H1 (cell line): Measurements from ENCODE around the gene TGFB3.
"Not testable (repeated sequence)": the region's sequence is repeated elsewhere in the genome, so short reads cannot be mapped to it uniquely, and the experiment has no call there.

Source experiments
- CBX8 ChIP-seq: fragments of 300-800, 300-1000 bp; sonication (generic); IDR thresholded peaks from 2 replicates; pipeline ENCODE4 v1.7.1; 2016; ENCODE audit warnings: low read depth, low read length, borderline replicate concordance
- CHD2 ChIP-seq: IDR thresholded peaks from 2 replicates; pipeline ENCODE4 v1.6.1; 2012; ENCODE audit warnings: low read length, improper control_type of control experiment
- CREB1 ChIP-seq: IDR thresholded peaks from 2 replicates; pipeline ENCODE4 v1.6.1; 2012; ENCODE audit warnings: inconsistent platforms
- EP300 ChIP-seq, 2 experiments: IDR thresholded peaks; 1 replicate in 1 of 2; 2 replicates in 1 of 2; pipeline ENCODE4 v1.6.1; 2011 to 2012; ENCODE audit warnings: low read depth in 2 of 2, low read length in 2 of 2, mild to moderate bottlenecking in 2 of 2, borderline replicate concordance in 1 of 2, inconsistent platforms in 1 of 2, moderate library complexity in 1 of 2
- JUN ChIP-seq: IDR thresholded peaks from 2 replicates; pipeline ENCODE4 v1.6.1; 2011; ENCODE audit warnings: low read depth, mild to moderate bottlenecking, improper control_type of control experiment, low read length
- RAD21 ChIP-seq, 2 experiments: IDR thresholded peaks in 1 of 2; conservative IDR thresholded peaks in 1 of 2; 2 replicates each; pipeline ENCODE4 v1.6.1; 2011; ENCODE audit warnings: low read depth in 2 of 2, low read length in 2 of 2, improper control_type of control experiment in 1 of 2, inconsistent platforms in 1 of 2, mild to moderate bottlenecking in 1 of 2, moderate library complexity in 1 of 2
- TAF1 ChIP-seq: IDR thresholded peaks from 2 replicates; pipeline ENCODE4 v1.6.1; 2011; ENCODE audit warnings: mild to moderate bottlenecking, low read depth, low read length
- TAF7 ChIP-seq: optimal IDR thresholded peaks from 2 replicates; pipeline ENCODE3; 2011; ENCODE audit warnings: low read depth, mild to moderate bottlenecking, inconsistent platforms, low read length, moderate library complexity, borderline replicate concordance
- TBP ChIP-seq: IDR thresholded peaks from 2 replicates; pipeline ENCODE4 v1.6.1; 2011; ENCODE audit warnings: low read depth, low read length, improper control_type of control experiment
- YY1 ChIP-seq: IDR thresholded peaks from 2 replicates; pipeline ENCODE4 v1.6.1; 2011; ENCODE audit warnings: low read depth, mild to moderate bottlenecking, low read length
- TF ChIP-seq, protein P1 (sequence below), 3 experiments: IDR thresholded peaks; 1 replicate in 2 of 3; 2 replicates in 1 of 3; pipeline versions ENCODE4 v1.5.1 to v1.6.1; 2011; ENCODE audit warnings: low read length in 3 of 3, mild to moderate bottlenecking in 3 of 3, inconsistent platforms in 2 of 3, low read depth in 1 of 3, moderate library complexity in 1 of 3; ENCODE audit not compliant: insufficient read depth in 1 of 3; ENCODE audit errors: control extremely low read depth in 1 of 3
- TF ChIP-seq, protein P2 (sequence below): IDR thresholded peaks from 2 replicates; pipeline ENCODE4 v1.6.1; 2012; ENCODE audit warnings: inconsistent platforms
- TF ChIP-seq, protein P3 (sequence below): IDR thresholded peaks from 2 replicates; pipeline ENCODE4 v1.6.1; 2011; ENCODE audit warnings: low read length, improper control_type of control experiment
- TF ChIP-seq, protein P4 (sequence below): IDR thresholded peaks from 2 replicates; pipeline ENCODE4 v1.6.1; 2012; ENCODE audit warnings: low read length, inconsistent platforms

DNA sequence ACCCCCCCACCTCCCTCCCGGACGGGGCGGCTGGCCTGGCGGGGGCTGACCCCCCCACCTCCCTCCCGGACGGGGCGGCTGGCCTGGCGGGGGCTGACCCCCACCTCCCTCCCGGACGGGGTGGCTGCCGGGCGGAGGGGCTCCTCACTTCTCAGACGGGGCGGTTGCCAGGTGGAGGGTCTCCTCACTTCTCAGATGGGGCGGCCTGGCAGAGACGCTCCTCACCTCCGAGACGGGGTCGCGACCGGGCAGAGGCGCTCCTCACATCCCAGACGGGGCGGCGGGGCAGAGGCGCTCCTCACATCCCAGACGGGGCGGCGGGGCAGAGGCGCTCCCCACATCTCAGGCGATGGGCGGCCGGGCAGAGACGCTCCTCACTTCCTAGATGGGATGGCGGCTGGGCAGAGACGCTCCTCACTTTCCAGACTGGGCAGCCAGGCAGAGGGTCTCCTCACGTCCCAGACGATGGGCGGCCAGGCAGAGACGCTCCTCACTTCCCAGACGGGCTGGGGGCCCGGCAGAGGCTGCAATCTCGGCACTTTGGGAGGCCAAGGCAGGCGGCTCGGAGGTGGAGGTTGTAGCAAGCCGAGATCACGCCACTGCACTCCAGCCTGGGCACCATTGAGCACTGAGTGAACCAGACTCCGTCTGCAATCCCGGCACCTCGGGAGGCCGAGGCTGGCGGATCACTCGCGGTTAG lies 56.5 kb downstream of the TGFB3 start:
- TF ChIP-seq TBP; EP300 (IDR thresholded peaks at IDR 0.05; ENCODE audit: borderline replicate concordance in 1 of 2, low read depth in 2 of 2, low read length in 2 of 2); TAF1; RAD21 (IDR thresholded peaks at IDR 0.05 in 1 of 2, conservative IDR thresholded peaks at IDR 0.05 in 1 of 2; ENCODE audit: low read depth in 2 of 2, low read length in 2 of 2); YY1; CHD2; CBX8; TAF7; CREB1; JUN: not testable (repeated sequence)
- TF ChIP-seq, protein P1, sequence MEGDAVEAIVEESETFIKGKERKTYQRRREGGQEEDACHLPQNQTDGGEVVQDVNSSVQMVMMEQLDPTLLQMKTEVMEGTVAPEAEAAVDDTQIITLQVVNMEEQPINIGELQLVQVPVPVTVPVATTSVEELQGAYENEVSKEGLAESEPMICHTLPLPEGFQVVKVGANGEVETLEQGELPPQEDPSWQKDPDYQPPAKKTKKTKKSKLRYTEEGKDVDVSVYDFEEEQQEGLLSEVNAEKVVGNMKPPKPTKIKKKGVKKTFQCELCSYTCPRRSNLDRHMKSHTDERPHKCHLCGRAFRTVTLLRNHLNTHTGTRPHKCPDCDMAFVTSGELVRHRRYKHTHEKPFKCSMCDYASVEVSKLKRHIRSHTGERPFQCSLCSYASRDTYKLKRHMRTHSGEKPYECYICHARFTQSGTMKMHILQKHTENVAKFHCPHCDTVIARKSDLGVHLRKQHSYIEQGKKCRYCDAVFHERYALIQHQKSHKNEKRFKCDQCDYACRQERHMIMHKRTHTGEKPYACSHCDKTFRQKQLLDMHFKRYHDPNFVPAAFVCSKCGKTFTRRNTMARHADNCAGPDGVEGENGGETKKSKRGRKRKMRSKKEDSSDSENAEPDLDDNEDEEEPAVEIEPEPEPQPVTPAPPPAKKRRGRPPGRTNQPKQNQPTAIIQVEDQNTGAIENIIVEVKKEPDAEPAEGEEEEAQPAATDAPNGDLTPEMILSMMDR (IDR thresholded peaks at IDR 0.05; ENCODE audit: control extremely low read depth in 1 of 3, insufficient read depth in 1 of 3, low read depth in 1 of 3, low read length in 3 of 3): not testable (repeated sequence)
- TF ChIP-seq, protein P2, sequence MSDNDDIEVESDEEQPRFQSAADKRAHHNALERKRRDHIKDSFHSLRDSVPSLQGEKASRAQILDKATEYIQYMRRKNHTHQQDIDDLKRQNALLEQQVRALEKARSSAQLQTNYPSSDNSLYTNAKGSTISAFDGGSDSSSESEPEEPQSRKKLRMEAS: not testable (repeated sequence)
- TF ChIP-seq, protein P3, sequence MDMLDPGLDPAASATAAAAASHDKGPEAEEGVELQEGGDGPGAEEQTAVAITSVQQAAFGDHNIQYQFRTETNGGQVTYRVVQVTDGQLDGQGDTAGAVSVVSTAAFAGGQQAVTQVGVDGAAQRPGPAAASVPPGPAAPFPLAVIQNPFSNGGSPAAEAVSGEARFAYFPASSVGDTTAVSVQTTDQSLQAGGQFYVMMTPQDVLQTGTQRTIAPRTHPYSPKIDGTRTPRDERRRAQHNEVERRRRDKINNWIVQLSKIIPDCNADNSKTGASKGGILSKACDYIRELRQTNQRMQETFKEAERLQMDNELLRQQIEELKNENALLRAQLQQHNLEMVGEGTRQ: not testable (repeated sequence)
- TF ChIP-seq, protein P4, sequence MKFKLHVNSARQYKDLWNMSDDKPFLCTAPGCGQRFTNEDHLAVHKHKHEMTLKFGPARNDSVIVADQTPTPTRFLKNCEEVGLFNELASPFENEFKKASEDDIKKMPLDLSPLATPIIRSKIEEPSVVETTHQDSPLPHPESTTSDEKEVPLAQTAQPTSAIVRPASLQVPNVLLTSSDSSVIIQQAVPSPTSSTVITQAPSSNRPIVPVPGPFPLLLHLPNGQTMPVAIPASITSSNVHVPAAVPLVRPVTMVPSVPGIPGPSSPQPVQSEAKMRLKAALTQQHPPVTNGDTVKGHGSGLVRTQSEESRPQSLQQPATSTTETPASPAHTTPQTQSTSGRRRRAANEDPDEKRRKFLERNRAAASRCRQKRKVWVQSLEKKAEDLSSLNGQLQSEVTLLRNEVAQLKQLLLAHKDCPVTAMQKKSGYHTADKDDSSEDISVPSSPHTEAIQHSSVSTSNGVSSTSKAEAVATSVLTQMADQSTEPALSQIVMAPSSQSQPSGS: not testable (repeated sequence)
